ENCODE measurements around the gene ST8SIA1.

The ST8SIA1 gene

GRCh38 chr12:22231078-22231477, 103.4 kb downstream of the ST8SIA1 start:
- DNase-seq: no peak

DNA sequence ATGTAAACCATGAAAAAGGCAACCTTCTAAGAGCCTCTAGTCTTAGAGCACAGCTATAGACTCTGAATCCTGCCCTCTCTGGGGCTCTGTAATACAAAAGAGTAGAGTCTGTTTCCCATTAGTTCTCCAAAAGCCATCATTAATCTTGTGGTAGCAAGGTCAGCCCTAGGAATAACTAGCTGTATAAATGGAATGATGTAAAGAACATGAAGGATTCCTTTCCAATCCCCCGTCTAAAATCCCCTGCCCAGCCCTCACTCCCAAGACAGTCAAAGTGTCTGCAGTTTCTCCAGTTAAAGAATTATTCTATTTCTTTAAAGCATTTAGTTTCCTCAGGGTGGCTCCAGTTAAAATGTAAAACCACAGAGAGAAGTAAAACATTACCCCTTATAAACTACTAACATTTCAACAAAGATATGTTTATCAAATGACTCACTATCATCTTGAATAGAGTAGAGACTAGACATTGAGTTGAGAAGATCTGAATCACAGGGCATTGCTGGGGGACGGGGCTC, 104.2 kb downstream of the ST8SIA1 start:
- no peak for DNase-seq

DNA sequence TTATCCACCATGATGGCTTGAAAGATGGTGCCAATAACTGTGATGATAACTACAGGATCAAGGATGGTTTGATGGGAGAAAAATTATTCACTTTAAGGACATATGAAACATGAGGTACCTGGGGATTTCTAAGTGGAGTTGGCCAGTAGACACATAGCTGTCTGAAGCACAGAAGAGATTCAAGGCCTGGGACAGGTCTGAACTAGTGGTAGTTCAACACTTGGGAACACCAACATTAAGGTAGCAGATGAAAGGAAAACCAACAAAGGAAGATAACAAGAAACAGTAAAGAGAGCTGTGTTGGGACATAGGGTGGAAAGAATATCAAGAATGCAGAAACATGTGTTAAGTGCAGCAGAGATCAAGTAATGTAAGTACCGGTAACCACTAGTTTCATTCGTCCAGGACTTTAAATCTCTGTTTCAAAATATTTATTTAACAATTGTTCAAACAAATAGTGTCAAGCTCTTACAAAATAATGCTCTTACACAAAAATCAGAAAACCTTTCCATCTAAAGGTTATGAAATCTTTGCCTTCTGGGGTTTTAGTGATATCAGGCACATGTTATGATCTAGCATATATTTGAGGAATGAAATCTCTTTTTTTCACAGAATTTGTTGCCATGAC, 104.7 kb downstream of the ST8SIA1 start:
- no peak for DNase-seq

DNA sequence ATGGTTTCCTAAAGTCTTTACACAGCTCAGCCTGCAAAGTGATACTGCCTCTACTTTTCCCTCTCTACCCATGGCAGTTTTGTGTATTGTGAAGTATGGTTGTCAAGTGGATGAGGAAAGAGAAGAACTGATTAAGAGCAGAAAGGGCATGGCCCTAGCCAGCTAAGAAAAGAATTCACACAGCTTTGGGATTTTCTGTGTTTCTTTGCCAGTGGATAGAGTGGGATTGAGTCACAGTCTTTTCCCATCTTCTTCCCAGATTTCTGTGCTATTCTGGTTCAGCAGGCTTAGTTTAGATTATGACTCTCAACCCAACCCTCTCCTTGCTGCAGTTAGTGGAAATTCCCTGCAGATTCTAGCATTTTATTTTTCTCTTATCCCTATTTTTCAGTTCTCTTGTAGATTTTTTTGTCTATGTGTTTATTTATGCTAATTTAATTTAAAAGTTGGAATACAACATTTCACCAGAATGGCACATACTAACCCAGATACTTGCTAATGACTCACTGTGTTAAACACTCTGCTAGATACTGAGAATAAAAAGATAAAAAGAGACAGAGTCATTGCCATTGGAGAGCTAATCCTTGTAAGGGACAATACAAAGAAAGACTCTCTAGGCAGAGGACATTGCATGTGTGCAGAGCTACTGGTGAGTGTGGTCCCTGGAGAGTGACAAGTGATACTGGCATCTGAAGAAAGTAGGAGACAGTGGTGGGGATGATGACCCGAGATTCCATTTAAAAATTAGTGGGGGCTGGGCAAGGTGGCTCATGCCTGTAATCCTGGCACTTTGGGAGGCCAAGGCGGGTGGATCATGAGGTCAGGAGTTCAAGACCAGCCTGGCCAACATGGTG, 106.3 kb downstream of the ST8SIA1 start:
- no peak for DNase-seq

DNA sequence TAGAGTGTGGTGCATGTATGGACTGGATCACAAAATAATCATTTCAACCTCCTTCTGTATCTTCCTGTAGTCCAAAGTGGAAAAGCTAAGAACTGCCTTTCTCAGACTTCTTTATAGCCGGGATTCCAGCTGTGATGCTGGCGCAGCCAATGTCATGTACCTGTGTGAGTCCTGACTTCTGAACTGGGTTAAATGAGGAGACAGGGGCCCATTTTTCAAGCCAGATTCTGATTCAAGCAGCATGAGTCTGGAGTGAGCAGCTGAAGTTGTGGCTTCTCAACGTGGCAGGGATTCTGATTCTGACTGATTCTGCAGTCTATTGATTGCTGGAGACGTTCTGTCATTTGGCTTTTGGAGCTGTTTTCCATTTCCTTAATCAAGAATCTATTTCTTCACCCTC, 111.2 kb downstream of the ST8SIA1 start:
- DNase-seq: no peak

DNA sequence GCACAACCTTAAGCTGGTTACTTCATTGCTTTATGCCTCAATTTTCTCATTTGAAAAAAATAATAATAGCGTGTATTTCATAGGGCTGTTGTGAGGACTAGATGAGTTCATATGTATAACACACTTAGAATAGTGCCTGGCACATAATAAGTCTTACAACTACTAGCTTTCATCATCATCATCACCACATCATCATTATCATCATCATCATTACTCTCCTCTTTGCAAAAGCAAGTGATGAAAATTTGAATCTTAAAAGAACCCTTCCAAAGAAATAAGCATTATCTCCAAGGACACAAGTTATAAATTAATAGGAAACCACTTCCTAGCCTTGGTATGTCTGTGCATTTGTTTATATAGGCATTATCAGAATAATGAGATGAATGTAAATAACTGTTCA, 117.0 kb downstream of the ST8SIA1 start:
- no peak for DNase-seq

GRCh38 chr12:22215467-22216253, 118.8 kb downstream of the ST8SIA1 start:
- DNase-seq: no peak

- no peak for DNase-seq
Observed at GRCh38 chr12:22211128-22211527, 123.4 kb downstream of the ST8SIA1 start.

DNA sequence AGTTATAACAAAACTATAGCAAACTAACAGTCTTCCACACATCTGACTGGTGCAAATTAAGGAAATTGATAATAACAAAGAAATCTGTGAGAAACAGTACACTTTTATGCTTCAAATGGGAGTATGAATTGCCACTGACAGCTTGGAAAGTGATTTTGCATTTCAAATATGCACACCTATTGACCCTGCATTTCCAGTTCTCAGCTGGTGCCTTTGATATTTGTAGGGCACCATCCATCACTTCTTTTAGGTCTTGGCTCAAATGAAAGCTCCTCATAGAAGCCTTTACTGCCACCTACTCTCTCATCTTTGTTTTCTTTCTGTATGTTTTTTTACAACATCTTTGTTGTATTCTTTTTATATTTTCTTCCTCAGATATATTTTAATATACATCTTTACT, 125.1 kb downstream of the ST8SIA1 start:
- DNase-seq: no peak

GRCh38 chr12:22206111-22206728, 128.3 kb downstream of the ST8SIA1 start:
- DNase-seq: no peak

GRCh38 chr12:22204391-22204790, 130.1 kb downstream of the ST8SIA1 start:
- no peak for DNase-seq

GRCh38 chr12:22202847-22203246, 131.7 kb downstream of the ST8SIA1 start:
- no peak for DNase-seq

DNA sequence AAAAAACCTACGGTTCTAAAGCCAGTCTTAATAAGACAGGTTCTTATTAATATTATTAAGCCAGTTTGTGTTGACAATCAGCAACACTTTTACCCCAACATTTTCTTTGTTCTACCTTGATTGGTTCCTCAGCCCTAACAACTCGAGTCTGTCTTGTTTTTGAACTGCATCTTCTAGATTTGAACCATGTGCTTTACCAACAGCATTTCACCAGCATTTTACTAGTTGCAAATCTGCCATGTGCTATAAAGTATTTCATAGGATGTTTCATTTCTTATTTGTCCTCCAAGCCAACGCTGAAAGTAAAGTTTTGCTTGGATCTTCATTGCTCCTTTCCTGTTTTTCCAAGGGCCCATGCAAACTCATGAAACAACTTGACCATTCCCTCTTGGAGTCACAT, 133.4 kb downstream of the ST8SIA1 start:
- DNase-seq: no peak

- no peak for DNase-seq
Observed at GRCh38 chr12:22196236-22196635, 138.3 kb downstream of the ST8SIA1 start.

DNA sequence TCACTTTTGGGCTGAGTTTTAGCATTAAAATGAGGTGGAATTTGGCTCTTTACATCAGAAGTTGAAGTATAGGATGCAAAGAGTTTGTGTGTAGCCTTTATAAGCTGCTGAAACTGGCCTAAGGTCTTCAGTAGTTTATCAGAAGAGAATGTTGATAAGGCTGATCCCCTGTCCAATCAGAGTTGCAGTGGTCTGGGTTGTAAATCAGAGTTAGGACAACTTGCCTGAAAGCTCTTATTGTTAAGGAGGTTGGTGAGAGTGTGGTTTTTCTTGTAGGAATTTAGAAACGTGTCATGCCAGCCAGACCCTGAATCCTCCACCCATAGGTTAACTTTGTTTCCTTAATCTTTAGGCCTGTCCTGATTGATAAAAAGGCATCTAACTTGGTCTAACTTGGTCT, 143.5 kb downstream of the ST8SIA1 start:
- DNase-seq: no peak

- DNase-seq: no peak
Observed at GRCh38 chr12:22188431-22188830, 146.1 kb downstream of the ST8SIA1 start.

DNA sequence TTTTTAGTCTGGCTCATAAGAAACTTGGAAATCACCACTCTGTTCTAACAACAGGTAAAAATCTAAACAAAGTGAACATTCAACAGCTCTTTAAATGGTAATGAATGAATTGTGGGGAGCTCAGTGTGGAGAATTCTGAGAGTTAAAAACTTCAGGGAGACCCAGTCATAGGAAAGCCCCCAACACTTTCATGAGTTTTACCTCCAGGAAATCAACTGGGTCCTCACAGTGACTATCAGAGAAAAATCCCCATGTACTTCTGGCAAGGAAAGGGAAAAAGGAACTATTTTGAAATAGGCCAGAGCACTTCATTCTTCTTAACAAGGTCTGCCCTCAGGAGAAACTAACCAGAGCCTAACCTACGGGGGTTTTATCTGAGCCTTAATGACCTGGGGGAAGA, 153.8 kb downstream of the ST8SIA1 start:
- DNase-seq: no peak

DNA sequence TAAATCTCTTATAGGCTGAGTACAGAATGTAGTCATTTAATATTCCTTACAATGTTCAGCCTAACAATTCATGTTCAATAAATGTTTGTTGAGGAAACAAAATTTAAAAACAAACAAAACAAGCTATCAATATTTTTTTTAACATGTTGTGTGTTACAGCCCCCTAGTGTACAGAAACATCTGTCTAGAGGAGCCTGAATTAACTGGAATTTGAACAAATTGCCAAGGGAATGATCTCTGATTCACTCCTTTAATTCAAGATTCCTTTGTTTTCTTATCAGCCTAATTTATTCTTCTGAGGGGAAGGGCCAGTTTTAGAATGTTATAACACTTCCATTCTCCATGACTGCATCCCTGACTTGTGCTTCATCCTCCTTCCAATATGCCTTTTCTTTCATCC, 161.3 kb downstream of the ST8SIA1 start:
- DNase-seq: no peak

DNA sequence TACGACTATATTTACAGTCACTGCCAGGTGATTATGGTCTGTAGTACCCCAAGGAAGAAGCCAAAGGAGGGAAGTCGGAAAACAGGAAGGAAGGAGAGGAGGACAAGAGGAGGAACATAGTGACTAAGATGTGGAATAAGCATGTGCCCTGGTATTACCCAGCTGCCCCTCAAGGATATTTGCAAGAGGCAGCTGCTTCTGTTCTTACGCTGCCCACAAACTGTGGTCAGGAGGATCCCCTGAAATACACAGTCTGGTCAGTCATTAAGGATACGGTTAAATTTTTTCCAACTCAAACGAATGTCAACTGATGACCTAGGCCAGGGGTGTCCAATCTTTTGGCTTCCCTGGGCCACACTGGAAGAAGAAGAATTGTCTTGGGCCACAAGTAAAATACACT, 162.0 kb downstream of the ST8SIA1 start:
- DNase-seq: no peak

GRCh38 chr12:22169376-22169775, 165.1 kb downstream of the ST8SIA1 start:
- DNase-seq: no peak

- DNase-seq: no peak
Observed at GRCh38 chr12:22164139-22164538, 170.4 kb downstream of the ST8SIA1 start.

DNA sequence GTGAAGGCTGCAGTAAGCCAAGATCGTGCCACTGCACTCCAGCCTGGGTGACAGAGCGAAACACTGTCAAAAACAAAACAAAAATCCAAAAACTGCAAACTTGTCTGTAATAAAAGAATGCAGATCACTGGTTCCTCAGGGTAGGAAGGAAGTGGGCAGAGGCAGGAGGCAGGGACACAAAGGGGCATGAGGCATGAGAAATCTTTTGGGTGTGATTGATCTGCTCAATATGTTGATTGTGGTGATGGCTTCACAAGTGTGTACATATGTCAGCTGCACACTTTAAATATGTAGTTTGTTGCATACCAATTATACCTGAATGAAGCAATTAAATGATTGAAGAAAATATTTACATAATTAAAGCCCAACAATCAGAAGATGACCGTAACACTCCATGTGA, 170.9 kb downstream of the ST8SIA1 start:
- DNase-seq: no peak

GRCh38 chr12:22160396-22161003, 174.0 kb downstream of the ST8SIA1 start:
- no peak for DNase-seq
